Left kidney (tissue), 2 donors: ENCODE results near the gene KCND2. TPM values are rescaled to one million over a fixed set of nuclear protein-coding genes. Genes with fewer than 3 reads are reported as not detected.

Source experiments
- DNase-seq: peaks from one replicate; pipeline ENCODE4 v3.0.0-alpha.2; 2013
- polyA plus RNA-seq: library from polyadenylated mRNA; unstranded; fragments of 120-200 nt; gene quantifications from one replicate; pipeline ENCODE4 v1.2.1, GENCODE V29; 2013; ENCODE audit not compliant: insufficient read length

The KCND2 gene
- polyA plus RNA-seq, 1 donor = 2.9 TPM

DNA sequence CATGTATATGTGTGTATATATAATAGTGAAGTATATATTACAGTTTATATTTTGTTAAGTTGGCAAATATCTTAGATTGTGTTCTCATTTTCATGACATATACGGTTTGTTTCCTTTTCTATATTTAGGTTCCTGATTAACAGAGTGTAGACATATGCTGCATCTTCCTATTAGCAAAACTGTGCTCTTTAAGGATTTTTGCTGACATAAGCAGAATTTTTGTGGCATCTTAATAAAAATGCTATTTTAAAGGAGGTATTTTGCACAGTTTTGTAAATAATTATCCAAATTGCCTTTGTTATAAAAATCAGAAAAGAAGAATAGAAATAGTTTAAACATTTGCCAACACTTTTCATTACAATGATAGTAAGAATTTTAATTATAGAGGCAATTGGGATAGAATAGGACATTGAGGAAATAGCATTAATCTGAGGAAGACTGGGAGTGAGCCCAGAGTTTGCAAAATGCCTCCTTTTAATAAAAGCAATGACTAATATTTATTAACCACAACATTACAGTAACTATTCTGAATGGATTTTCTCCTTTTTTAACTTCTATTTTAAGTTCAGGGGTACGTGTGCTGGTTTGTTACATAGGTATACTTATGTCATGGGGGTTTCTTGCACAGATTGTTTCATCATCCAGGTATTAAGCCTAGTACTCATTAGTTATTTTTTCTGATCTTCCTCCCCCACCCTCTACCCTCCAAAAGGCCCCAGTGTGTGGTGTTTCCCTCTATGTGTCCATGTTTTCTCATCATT lies 38.2 kb downstream of the KCND2 start:
- no peak for DNase-seq

DNA sequence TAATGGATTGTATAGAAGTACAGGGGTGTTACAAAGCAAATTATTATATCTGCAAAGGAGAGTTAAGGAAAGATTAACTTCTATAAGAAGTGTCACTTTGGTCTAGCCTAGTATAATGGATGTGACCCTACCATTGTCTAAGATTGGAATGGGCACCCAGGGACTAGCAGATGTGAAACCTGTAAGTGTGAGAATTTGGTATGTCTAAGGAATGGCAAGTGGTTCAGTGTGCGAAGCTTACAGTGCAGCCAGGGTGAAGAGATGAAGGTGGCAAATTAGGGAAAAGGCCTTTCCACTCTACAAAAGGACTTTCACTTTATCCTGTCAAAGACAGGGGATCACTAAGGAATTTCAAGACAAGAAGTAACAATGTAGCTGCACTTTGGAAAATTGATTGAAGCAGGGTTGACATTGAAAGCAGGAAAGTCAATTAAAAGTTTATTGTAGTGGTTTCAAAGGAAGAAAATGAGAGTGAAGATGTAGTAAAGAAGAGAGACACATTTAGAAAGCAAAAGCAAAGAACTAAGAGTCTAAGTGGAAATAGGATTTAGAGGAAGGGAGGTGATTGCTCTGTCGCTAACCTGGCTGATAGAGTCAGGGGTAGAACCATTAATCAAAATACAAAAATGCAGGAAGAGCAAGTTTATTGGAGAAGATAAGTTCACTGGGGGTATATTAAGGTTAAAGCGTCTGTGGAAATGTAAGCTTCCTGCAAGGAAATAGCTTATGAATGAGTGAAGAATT lies 47.4 kb downstream of the KCND2 start:
- DNase-seq = no peak

DNA sequence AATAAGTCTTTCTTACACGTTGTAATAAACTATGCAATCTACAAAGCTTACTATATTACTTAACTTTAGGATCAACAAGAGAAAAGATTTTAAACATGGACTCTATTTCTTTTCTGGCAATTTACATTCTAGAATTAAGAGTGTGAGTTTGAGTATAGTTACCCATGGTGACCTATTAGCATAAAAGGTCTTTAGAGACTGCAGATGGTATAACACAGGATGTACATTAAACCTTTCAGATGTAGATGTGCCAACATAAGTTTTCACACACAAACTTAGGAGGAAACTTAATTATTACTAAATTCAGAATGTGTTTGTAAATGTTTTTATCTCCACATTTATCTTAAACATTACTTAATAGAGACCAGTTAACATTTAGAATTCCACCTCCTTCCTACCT lies 54.1 kb downstream of the KCND2 start:
- no peak for DNase-seq

DNA sequence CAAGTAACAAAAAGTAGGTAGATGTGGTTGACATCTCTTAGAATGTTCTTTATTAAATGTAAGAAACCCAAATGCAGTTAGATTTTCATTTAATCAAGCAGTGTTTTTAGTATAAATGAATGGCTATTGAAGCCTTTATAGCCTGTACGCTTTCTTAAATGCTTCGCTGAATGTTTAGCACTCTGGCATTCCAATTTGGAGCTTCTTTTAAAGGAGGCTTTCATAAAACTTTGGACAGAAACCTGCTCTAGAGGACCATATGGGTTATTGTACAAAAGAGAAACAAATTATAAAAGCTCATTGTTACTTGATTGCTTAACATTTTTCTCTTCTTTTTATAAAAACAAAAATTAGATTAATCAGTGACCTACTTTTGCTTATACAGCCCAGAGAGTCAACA lies 59.5 kb downstream of the KCND2 start:
- DNase-seq = no peak

DNA sequence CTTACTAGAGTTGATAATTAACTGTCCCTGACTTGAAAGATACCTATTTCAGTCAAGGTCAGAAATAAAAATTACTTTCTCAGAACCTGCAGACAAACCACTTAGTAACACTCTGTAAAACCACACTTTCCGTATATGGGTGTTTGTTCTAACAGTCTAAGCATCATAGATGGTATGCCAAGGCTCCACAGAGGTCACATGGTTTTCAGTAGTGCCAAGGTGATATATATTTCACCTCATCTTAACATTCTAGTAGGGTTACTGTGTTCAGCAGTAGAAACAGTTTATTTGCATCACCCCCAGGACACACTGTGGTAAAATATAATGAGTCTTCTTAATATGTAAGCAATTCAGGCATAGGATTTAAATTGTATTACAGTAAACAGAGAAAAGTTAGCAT lies 61.5 kb downstream of the KCND2 start:
- DNase-seq = no peak

DNA sequence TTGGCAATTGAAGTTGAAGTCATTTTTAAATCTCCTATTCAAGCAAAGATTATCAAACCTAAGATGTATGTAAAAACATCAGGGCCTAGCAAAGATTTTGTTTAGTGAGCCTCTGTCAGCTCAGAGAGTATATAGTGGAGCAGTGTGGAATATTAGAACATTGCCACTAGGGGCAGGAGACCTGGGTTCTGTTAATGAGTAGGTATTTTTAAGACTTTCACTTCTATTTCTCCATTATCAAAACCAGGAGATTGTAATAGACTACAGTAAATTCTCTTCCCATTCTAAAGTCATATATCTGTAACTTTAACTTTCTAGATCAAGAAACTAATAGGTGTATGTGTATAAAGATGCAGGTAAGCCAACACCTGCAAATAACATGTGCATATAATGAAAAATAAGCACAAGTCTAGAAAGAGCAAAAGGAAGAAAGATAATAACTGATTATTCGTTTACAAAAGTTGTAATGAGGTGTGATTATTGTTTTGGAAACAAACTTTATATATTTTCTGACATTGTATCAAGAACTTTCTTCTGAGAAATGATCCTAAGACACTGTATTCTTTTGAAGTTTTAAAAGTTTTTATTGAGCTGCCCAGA lies 64.4 kb downstream of the KCND2 start:
- DNase-seq = no peak

DNA sequence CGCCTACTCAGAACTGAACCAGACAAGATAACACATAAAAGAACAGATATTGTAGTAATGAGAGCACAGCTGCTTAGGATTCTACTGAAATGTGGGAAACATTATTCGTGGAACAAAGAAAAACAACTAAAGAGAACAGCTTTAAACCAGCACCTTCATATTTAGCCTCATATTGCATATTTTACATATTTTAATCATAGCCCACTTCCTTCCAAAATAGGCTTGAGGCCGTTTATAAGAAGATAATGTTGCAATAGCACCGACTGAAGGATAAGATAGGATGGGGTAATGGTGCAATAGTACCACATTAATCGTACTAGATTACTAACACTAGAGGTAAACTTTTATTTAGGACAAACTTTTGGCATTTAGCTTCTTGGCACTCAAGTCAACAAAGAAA lies 71.3 kb downstream of the KCND2 start:
- DNase-seq = no peak

DNA sequence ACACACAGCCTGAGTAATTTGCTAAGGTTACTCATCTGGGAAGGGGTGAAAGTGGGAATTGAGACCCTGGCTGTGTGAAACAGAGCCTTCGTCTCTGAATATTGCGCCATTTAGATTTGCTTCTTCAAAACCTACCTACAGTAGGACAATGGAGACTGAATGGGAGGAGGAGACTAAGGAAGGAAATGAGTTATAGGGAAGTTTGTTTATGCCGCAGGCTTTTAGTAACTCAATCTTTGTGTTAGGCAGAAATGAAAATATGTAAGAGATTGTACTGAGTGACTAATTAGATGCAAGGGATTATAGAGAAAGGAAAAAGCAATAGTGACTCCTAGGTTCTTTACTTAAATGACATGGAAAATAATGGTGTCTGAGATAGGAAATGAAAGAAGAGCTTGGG lies 80.2 kb downstream of the KCND2 start:
- DNase-seq = no peak

DNA sequence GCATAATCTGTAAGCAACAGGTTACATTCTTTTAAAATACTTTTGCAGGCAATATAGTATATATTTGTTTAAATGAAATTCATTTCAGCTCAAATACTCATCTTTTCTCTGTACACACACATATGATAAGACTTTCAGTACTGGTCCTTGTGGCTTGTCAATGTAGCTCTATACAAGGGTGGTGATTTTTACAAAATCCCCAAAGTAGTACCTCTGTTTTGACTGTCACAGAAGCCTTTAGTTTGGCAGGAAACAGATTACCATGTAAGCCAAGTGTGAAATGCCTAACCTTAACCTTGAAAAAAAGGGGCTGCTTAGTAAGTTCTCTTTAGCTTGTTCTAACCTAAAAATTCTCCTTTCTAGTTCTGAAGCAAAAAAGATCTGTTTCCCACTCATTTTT lies 87.9 kb downstream of the KCND2 start:
- DNase-seq = no peak

DNA sequence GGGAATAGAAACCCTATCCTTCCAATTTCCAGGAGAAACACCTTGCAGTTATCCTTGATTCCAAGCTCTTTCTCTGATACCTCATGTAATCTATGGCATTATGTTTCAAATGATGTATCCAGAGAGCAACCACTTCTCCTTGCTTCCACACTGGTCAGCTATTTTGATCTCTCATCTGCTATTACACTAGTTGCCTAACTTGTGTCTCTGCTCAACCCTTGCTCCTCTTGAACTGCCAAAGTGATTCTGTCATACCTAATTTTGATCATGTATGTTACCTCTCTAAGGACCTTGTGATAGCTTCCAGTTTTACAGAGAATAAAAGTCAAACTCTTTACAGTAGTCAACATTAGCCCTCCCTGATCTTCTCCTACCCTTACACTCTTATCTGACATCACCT lies 90.4 kb downstream of the KCND2 start:
- no peak for DNase-seq

DNA sequence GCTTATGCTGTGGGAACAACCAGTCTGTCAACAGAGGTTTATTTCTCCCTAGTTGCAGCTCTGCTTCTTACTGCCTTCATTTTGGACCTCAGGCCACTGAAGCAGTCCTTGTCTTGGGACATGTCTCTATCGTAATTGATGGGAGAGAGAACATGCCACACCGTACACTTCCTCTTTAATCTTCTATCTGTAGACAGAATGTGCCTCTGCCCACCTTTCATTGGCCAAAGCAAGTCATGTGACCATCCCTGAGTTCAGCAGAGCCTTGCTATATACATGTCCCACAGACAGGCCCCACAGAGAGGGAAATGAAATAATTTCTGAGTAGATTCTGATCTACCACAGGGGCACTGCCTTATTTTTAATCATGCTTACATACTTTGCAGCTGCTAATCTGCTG lies 98.0 kb downstream of the KCND2 start:
- DNase-seq = no peak

DNA sequence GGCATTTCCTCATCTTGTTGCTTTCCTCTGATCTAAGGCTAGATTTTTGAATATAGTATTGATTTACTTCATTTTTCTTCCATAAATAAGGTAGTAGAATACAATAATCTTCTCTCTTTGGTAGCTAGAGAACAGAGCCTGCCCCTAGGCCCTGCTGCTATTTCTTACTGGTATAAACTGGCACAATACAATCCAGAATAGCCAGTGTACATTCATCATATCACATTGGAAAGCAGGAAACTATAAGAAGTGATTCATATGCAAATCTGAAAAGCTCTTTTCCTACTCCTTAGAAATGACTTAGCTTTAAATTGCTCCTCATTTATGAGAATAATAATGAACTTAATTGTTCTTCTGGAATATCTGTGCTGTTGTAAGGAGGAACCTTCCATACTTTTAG lies 100.2 kb downstream of the KCND2 start:
- DNase-seq = no peak

DNA sequence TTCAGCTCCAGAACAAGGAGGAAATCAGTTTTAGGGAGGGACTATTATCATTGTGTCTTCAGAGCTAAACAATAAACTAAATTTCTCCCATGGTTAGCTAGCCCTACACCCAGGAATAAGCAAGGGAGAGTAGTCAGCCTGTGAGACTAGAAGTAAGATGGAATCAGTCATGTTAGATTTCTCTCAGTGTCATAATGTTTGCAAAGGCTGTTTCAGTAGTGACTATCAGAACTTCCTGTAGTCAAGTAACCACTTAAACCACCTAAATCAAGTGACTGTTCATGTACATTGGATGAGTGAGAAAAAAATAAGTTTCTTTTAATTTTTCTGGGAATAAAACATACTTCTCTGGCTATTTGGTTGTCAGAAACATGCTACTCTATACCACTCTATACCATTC lies 121.6 kb downstream of the KCND2 start:
- DNase-seq = no peak

DNA sequence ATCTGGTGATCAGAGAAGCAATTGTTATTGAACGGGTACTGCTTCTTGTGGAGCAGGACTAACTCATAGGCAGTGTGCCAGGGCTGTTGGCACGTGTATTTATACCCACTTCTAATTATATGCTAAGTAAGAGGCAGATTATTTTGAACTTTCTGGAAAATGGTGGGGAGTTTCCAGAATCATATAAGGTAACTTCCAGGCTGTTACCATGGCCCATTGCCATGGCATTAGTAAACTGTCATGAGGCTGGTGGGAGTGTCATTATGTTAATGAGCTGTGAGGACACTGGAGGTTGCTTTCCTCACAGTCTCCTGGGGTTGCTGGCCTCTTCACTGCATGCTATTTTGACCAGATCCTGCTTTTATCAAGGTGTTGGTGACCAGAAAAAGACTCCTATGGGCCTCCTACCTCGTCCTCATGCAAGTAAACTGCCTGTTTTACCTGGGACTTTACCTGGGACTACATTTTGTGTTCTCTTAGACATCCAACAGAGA lies 122.6 kb downstream of the KCND2 start:
- DNase-seq = no peak

DNA sequence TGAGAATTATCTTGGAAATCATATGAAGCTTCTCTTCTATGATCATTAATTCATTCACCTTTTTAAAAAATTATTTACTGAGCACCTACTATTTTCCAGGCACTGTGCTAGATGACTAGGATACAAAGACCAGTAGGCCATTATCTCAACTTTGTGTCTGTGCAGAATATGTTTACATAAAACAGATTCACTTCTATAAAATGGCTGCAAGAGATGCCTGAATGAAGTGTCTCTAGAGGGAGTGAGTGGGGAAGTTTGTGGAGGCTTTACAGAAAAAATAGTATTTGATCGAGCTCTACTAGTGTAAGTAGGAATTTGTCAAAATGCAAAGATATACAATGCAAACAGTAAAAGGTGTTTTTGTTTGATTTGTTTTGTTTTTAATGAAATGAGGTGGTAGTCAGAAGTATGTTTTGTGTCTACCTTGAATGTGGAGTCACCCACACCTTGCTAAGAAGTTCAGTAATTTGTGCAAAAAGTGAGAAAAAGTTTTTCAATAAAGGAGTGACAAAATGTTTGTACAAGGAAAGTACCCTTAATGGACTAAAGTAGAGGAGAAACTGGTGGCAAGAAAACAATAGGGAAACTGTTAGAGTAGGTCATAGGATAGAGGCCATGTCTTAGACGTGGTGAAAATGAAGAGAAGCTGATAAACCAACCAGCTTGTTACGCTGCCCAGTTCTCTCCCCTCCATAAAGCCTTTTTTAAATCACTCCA lies 125.5 kb downstream of the KCND2 start:
- no peak for DNase-seq

DNA sequence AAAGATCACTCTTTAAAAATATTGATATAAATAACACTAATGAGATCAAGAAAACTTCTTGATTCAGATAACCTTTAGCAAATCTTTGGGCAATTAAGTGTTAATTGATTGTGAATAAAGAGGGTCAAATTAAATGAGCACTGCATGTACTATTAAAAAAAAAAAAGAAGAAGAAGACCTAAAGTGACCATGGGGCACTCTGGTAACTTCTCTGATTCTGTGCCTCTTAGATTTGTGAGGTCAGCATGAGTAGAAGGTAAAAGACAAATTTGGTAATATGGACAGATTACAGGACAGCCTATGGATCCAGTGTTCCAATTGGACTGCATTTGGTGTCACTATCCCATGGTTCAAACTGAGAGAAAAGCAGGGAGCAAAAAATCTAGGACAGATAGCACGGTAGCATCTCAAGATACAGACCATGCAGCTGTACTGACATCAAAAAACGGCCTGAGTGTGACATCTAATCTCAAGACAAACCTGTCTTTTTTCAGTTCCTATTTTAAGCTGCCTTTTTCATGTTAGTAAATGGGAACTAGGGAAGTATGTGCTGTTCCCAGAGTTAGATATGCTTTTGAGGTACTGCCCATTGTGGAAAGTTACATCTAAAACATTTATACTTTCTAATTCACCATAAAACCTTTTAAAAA lies 128.0 kb downstream of the KCND2 start:
- DNase-seq = no peak

DNA sequence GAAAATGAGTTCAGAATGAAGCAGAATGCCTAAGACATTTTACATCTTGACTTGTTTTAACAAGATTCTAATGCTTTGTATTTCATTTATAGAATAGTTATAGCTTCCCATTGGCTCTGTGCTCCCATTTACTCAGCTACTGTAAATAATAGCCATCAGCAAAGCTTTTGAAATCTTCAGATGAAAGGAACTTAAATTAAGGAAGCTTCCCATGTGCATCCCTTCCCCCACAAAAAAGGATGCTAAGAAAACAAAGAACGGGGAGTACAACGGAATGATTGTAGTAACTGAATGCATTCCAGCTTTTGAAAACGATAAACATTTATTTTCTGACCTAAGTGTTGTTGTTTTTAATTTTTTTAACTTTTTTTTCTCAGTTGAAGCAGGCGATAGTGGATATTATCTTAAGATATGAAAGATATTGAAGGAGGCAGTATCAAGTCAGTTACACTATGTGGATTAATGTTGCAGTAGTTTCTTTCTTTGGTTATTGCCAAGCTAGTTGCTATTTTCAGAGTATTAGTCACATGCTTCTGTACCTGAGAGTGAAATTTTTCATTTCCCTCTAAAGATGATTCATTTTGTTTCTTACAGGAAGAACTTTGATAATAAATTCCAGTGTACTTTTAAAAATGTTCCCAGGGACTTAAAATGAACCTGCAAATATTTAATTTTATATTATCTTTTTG lies 129.2 kb downstream of the KCND2 start:
- DNase-seq = no peak

DNA sequence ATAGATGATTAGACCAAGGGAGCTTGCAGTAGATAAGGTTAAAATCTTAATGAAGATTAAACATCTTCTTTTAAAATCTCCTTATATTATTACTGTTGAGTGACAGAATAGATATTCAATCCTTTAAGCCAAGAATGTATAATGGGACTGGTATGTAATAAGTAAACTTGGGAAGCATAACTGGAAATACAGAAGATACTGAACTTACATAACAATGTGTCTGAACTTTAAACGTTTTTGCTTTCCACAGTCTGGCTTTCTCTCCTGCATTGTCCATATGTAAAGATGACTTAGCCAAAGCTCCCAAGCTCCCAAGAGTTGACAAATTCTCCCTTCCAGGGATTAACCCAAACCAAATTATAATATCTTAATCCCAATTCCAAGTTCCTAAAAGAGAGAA lies 129.8 kb downstream of the KCND2 start:
- no peak for DNase-seq

DNA sequence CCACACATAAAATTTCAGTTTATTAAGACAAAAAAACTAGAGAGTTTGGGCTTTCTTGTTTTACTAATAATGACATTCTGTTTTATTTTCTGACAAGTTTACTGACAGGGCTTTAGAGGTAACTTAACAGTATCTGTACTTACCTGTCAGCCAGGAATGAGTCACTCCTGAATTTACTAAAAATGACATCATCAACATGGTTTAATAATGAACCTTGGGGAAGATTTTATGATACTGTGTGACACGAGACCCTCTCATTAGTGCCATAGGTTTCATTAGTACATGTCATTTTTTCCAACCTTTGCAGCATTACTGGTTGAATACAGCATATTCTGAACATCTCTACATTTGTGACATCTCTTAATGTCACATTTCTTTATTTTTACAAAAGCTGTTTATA lies 131.1 kb downstream of the KCND2 start:
- no peak for DNase-seq

DNA sequence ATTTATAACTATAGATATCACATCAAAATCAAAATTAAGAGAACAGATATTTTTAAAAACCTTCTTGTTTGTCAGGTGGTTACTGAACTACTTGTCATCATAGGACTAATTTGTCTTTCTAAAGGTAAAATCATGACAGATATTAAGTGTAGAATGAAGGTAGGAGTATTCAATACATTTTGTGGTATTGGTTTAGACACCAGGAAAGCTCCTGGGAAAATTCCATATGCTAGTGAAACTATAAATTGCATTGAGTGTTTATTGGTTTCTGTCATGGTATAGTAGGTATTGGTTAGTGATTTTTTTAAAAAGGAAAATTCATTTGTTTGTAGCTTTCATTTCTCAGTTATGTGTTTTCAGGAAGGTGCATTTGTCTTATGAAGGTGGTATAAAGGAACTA lies 132.7 kb downstream of the KCND2 start:
- DNase-seq = no peak

DNA sequence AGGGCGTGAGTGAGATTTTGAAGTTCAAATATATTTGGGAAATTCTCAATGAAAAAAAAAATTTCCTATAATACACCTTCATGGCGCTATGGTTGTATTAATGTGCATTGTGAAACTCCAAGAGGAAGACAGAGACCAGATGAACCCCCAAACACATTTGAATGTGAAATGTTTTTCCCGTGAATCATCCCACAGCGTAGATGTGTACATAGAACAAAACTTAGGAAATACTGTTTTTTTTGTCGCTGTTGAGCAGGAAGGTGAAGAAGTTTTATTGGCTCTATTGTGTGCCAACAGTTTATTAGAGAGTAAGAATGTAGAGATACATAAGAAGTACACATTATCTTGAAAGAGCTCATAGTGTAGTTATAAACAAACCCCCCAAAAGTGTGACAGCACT lies 134.0 kb downstream of the KCND2 start:
- no peak for DNase-seq
